OCI-LY1 (cell line): ENCODE measurements around the gene PDGFRB.

Experiments
- H2AFZ ChIP-seq: fragments of 200-600 bp; sonication (generic), shearing (Covaris generic); 2 replicates; pipeline ENCODE4 v1.6.0; 2014; ENCODE audit warnings: antibody characterized with exemption, mild to moderate bottlenecking, low read length
- H3F3A ChIP-seq: fragments of 200-600 bp; sonication (generic), shearing (Covaris generic); 2 replicates; pipeline ENCODE4 v1.6.0; 2014; ENCODE audit warnings: mild to moderate bottlenecking, antibody characterized with exemption, low read length, moderate library complexity; ENCODE audit not compliant: insufficient read depth
- H3K27ac ChIP-seq: fragments of 200-600 bp; sonication (generic); 2 replicates; pipeline ENCODE4 v1.5.1; 2014; ENCODE audit warnings: low read length, mixed run types, mild to moderate bottlenecking, low read depth; ENCODE audit not compliant: poor library complexity, severe bottlenecking
- H3K27me3 ChIP-seq: fragments of 200-600 bp; sonication (generic); 2 replicates; pipeline ENCODE4 v1.6.0; 2014; ENCODE audit warnings: antibody characterized with exemption, mild to moderate bottlenecking, low read length, moderate library complexity; ENCODE audit not compliant: insufficient read depth
- H3K36me3 ChIP-seq: fragments of 200-600 bp; sonication (generic); 2 replicates; pipeline ENCODE4 v1.6.1; 2014; ENCODE audit warnings: mild to moderate bottlenecking, antibody characterized with exemption, low read length, moderate library complexity, mixed read lengths; ENCODE audit not compliant: insufficient read depth
- H3K4me1 ChIP-seq: fragments of 200-600 bp; sonication (generic); 2 replicates; pipeline ENCODE4 v1.5.1; 2014; ENCODE audit warnings: mild to moderate bottlenecking, low read length, moderate library complexity; ENCODE audit not compliant: insufficient read depth, severe bottlenecking
- H3K4me2 ChIP-seq: fragments of 200-600 bp; sonication (generic), shearing (Covaris generic); 2 replicates; pipeline ENCODE4 v1.6.1; 2014; ENCODE audit warnings: low read length
- H3K4me3 ChIP-seq: fragments of 200-600 bp; sonication (generic); 2 replicates; pipeline ENCODE4 v1.5.1; 2014; ENCODE audit warnings: low read length, low read depth, mild to moderate bottlenecking, mixed read lengths; ENCODE audit not compliant: poor library complexity, severe bottlenecking
- H3K79me2 ChIP-seq: fragments of 200-600 bp; shearing (Covaris generic); 2 replicates; pipeline ENCODE4 v1.6.1; 2016; ENCODE audit warnings: mixed run types, low read length, mixed read lengths; ENCODE audit not compliant: insufficient read depth
- H3K9ac ChIP-seq: fragments of 200-600 bp; sonication (generic), shearing (Covaris generic); 2 replicates; pipeline ENCODE4 v1.6.1; 2014; ENCODE audit warnings: mild to moderate bottlenecking, low read length, mixed read lengths
- H3K9me2 ChIP-seq: fragments of 200-600 bp; sonication (generic), shearing (Covaris generic); 2 replicates; pipeline ENCODE4 v1.6.1; 2014; ENCODE audit warnings: low read depth, mild to moderate bottlenecking, low read length, mixed read lengths
- H3K9me3 ChIP-seq: fragments of 200-600 bp; shearing (Covaris generic); 2 replicates; pipeline ENCODE4 v1.6.1; 2014; ENCODE audit warnings: low read length, mixed read lengths
- H4K20me1 ChIP-seq: fragments of 200-600 bp; sonication (generic), shearing (Covaris generic); 2 replicates; pipeline ENCODE4 v1.6.0; 2016; ENCODE audit warnings: mild to moderate bottlenecking, low read length; ENCODE audit not compliant: insufficient read depth
- CTCF ChIP-seq: fragments of 200-600 bp; sonication (generic), shearing (Covaris generic); IDR thresholded peaks from 2 replicates; pipeline ENCODE4 v1.5.1; 2017; ENCODE audit warnings: mild to moderate bottlenecking, antibody characterized with exemption, low read length, moderate library complexity, mixed read lengths
- EZH2 ChIP-seq: fragments of 200-600 bp; sonication (generic), shearing (Covaris generic); IDR thresholded peaks from 2 replicates; pipeline ENCODE4 v1.8.0; 2017; ENCODE audit warnings: borderline replicate concordance, mixed run types, mild to moderate bottlenecking, antibody characterized with exemption, low read length, moderate library complexity, mixed read lengths

The PDGFRB gene

DNA sequence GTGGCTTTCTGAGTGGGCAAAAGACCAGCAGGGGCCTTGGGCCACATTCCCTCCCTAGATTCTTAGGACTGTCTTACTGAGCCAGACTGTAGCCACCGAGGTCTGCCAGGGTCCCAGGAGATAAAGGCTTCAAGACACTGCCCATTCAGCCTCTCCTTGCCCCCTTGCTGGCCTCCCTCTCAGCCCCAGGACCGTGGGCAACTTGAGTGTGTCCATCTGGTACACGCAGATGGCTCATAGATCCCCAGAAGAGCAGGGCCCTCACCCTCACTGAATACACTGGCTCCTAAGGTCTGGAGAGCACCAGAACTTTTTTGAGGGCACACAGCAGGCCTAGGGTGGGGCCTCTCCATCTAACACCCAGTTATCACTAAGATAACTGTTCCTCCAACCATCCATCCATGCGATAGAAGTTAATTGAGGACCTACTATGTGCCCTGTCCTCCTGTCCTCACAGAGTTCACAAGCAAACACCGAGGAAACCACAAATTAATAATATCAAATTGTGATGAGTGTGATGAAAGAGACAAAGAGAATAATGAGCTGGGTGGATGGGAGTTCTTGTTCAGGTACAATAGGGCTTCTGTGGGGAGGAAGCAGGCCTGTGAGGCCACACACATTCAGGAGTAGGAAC is 4.9 kb upstream of the PDGFRB start:
- TF ChIP-seq EZH2 = no peak
- no peak for TF ChIP-seq CTCF

GRCh38 chr5:150159741-150160179 is 4.1 kb upstream of the PDGFRB start:
- H3K79me2 ChIP-seq = no peaks in the 10 kb centered on the region
- no peak overlapping the region for H3K27ac ChIP-seq
- H3K36me3 ChIP-seq = no peaks in the 10 kb centered on the region
- TF ChIP-seq CTCF (no peak), EZH2 (no peak)
- no peak overlapping the region for H3K4me3 ChIP-seq
- no peak overlapping the region for H3K4me2 ChIP-seq
- H3F3A ChIP-seq = no peaks in the 10 kb centered on the region
- H4K20me1 ChIP-seq = no peaks in the 10 kb centered on the region
- H3K9ac ChIP-seq = no peak overlapping the region
- no peaks in the 10 kb centered on the region for H3K9me2 ChIP-seq
- no peaks in the 10 kb centered on the region for H3K27me3 ChIP-seq
- peaks cover 5% of the 10 kb centered on the region for H3K4me1 ChIP-seq
- no peaks in the 10 kb centered on the region for H3K9me3 ChIP-seq
- no peak overlapping the region for H2AFZ ChIP-seq

More for the DNA sequence above, 4.9 kb upstream of the PDGFRB start:
- Histone ChIP-seq H3K79me2 (no peaks in the 10 kb centered on the region), H3K9me3 (no peaks in the 10 kb centered on the region), H3K4me2 (no peak overlapping the region), H3K9ac (no peak overlapping the region), H2AFZ (no peak overlapping the region), H3K27ac (no peak overlapping the region), H3K9me2 (no peaks in the 10 kb centered on the region), H3K4me3 (no peak overlapping the region), H3F3A (no peaks in the 10 kb centered on the region), H3K4me1 (peaks cover 5% of the 10 kb centered on the region), H4K20me1 (no peaks in the 10 kb centered on the region), H3K36me3 (no peaks in the 10 kb centered on the region), H3K27me3 (no peaks in the 10 kb centered on the region)

DNA sequence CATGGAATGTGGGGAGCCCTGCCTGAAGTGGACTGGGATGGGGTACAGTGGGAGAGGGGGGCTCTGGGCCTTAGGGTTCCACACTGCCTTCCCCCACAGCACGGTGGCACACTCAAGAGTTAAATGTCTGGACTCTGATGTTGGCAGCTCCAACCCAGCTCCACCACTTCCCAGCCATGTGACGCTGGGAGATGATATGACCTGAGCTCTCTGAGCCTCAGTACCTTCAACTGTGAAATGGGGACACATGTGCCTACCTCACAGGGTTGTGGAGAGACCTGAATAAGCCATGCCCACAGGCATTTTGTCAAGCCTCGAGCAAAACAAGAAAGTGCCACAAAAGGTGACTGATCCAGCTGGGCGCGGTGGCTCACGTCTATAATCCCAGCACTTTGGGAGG is 3.4 kb upstream of the PDGFRB start:
- Histone ChIP-seq H3K79me2 (no peaks in the 10 kb centered on the region), H2AFZ (no peak overlapping the region), H3F3A (no peaks in the 10 kb centered on the region), H3K9ac (no peak overlapping the region), H3K4me2 (no peak overlapping the region), H3K36me3 (no peaks in the 10 kb centered on the region), H3K9me2 (no peaks in the 10 kb centered on the region), H4K20me1 (no peaks in the 10 kb centered on the region), H3K4me1 (peaks cover 5% of the 10 kb centered on the region), H3K27ac (no peak overlapping the region), H3K27me3 (no peaks in the 10 kb centered on the region), H3K9me3 (no peaks in the 10 kb centered on the region), H3K4me3 (no peak overlapping the region)
- no peak for TF ChIP-seq CTCF
- no peak for TF ChIP-seq EZH2
